Right lobe of liver (tissue), 6 donors: ENCODE results near the gene PCP4L1. TPM values are rescaled to one million over a fixed set of nuclear protein-coding genes. Genes with fewer than 3 reads are reported as not detected.

Source experiments
- ATAC-seq, 4 donors: fragments of 200-7000 bp; cut with Tn5 transposase; one replicate each; pipeline ENCODE4 v1.9.1; 2020; ENCODE audit warnings: mild to moderate bottlenecking in 4 of 4, moderate library complexity in 4 of 4
- DNase-seq, 3 donors: peaks; one replicate each; pipeline ENCODE4 v3.0.0-alpha.2; 2020
- H3K27ac ChIP-seq, 3 donors: fragments of 200-600 bp; one replicate each; pipeline ENCODE4 v1.8.0; 2022
- H3K27me3 ChIP-seq, 2 donors: fragments of 200-600 bp; one replicate each; pipeline ENCODE4 v1.8.0; 2022
- H3K36me3 ChIP-seq, 4 donors: fragments of 200-600 bp; sonication (generic) in 1 of 4; one replicate each; pipeline versions ENCODE4 v1.5.1 to v1.8.0; 2017 to 2022; ENCODE audit warnings: control low read depth in 1 of 4
- H3K4me1 ChIP-seq, 4 donors: fragments of 200-600 bp; sonication (generic) in 1 of 4; one replicate each; pipeline versions ENCODE4 v1.5.1 to v1.8.0; 2017 to 2022; ENCODE audit warnings: control low read depth in 1 of 4
- H3K4me3 ChIP-seq, 3 donors: fragments of 200-600 bp; one replicate each; pipeline ENCODE4 v1.8.0; 2022
- H3K9me3 ChIP-seq, 4 donors: fragments of 200-600 bp; sonication (generic) in 1 of 4; one replicate each; pipeline versions ENCODE4 v1.5.1 to v1.8.0; 2017 to 2022; ENCODE audit warnings: control low read depth in 1 of 4
- POLR2A ChIP-seq: fragments of 450-650 bp; IDR thresholded peaks from one replicate; pipeline ENCODE4 v1.6.1; 2017; ENCODE audit warnings: antibody characterized with exemption, mild to moderate bottlenecking
- WGBS: methylation state at CpG from one replicate; pipeline ENCODE4 v1.1.6; 2018; ENCODE audit warnings: low coverage, low lambda C conversion rate; ENCODE audit not compliant: insufficient coverage; ENCODE audit errors: missing lambda C conversion rate; 5-methylcytosine and 5-hydroxymethylcytosine counted together
- intact Hi-C, 2 donors: fragments of 100-400 bp; cut with DNase I; formaldehyde crosslinking; loops; one replicate each; pipeline versions ENCODE4 v1.11.2 to v1.14.1; 2022
- total RNA-seq, 6 experiments: library from RNA; depleted of rRNA in 2 of 6; stranded (reverse); fragments of >200 nt in 2 of 6; fragmentation: NEBNext Ultra II Directional in 3 of 6; extraction: Animal tissue kit (Norgen Biotek cat#: 25700) in 3 of 6; gene quantifications; one replicate each; pipeline versions ENCODE4 v1.1.0 to v1.2.4, GENCODE V29; 2016 to 2023
- TF ChIP-seq, protein P1 (sequence below), 4 donors: fragments of 200-600 bp in 3 of 4; fragments of 450-650 bp in 1 of 4; IDR thresholded peaks; one replicate each; pipeline versions ENCODE4 v1.5.1 to v1.8.0; 2016 to 2022; ENCODE audit warnings: antibody characterized with exemption in 4 of 4, mild to moderate bottlenecking in 2 of 4
- donor health status: DM: no; HTN: yes; CAD: no.
- donor health status: DM: no; HTN: no; CAD: no.
- donor health status: DM: no; HTN: no; CAD: no.
- donor health status: DM: no; HTN: yes; CAD: no.
- donor health status: DM: no; HTN: yes; CAD: no.

Gene PCP4L1
- total RNA-seq, 6 experiments from 2014 or later = 1.3 to 6.0 (median 2.9) TPM

GRCh38 chr1:161274874-161275273, 16.3 kb downstream of the PCP4L1 start:
- intact Hi-C loops = no loop called here
- no peak overlapping the region for H3K4me3 ChIP-seq
- no peak for TF ChIP-seq POLR2A
- TF ChIP-seq, protein P1, sequence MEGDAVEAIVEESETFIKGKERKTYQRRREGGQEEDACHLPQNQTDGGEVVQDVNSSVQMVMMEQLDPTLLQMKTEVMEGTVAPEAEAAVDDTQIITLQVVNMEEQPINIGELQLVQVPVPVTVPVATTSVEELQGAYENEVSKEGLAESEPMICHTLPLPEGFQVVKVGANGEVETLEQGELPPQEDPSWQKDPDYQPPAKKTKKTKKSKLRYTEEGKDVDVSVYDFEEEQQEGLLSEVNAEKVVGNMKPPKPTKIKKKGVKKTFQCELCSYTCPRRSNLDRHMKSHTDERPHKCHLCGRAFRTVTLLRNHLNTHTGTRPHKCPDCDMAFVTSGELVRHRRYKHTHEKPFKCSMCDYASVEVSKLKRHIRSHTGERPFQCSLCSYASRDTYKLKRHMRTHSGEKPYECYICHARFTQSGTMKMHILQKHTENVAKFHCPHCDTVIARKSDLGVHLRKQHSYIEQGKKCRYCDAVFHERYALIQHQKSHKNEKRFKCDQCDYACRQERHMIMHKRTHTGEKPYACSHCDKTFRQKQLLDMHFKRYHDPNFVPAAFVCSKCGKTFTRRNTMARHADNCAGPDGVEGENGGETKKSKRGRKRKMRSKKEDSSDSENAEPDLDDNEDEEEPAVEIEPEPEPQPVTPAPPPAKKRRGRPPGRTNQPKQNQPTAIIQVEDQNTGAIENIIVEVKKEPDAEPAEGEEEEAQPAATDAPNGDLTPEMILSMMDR (IDR thresholded peaks at IDR 0.05) = no peak
- DNase-seq = no peak
- ATAC-seq = no peak
- 93% methylated on average over 2 of the region's 3 CpGs for WGBS
- H3K36me3 ChIP-seq = no peaks in the 10 kb centered on the region
- H3K27ac ChIP-seq = no peak overlapping the region
- H3K27me3 ChIP-seq = no peaks in the 10 kb centered on the region
- H3K9me3 ChIP-seq = no peaks in the 10 kb centered on the region
- H3K4me1 ChIP-seq = no peaks in the 10 kb centered on the region

- no peak for DNase-seq
- no peak overlapping the region for H3K4me3 ChIP-seq
- H3K27ac ChIP-seq = no peak overlapping the region
- WGBS = 80% methylated on average over 1 of the region's 1 CpG
- H3K36me3 ChIP-seq = no peaks in the 10 kb centered on the region
- H3K9me3 ChIP-seq = no peaks in the 10 kb centered on the region
- H3K4me1 ChIP-seq = no peaks in the 10 kb centered on the region
- intact Hi-C loops = loop anchor here in 1 of 2 donors (10.0 kb wide), 1 partner anchor 48 kb away; the partner anchor contains the start of gene NR1I3
- no peak for TF ChIP-seq POLR2A
- TF ChIP-seq, protein P1 (IDR thresholded peaks at IDR 0.05) = no peak
- ATAC-seq = no peak
- no peaks in the 10 kb centered on the region for H3K27me3 ChIP-seq
These were observed 24.4 kb downstream of the PCP4L1 start for GRCh38 chr1:161282991-161283390.

GRCh38 chr1:161285113-161285512, 26.6 kb downstream of the PCP4L1 start:
- TF ChIP-seq POLR2A = no peak
- Histone ChIP-seq H3K27me3 (no peaks in the 10 kb centered on the region), H3K4me3 (no peak overlapping the region), H3K36me3 (no peaks in the 10 kb centered on the region), H3K27ac (no peak overlapping the region), H3K9me3 (no peaks in the 10 kb centered on the region), H3K4me1 (no peaks in the 10 kb centered on the region)
- intact Hi-C loops = loop anchor here in 1 of 2 donors (10.0 kb wide), 1 partner anchor 50 kb away; the partner anchor contains the start of gene NR1I3
- no peak for DNase-seq
- 89% methylated on average over 1 of the region's 2 CpGs for WGBS
- ATAC-seq = no peak

DNA sequence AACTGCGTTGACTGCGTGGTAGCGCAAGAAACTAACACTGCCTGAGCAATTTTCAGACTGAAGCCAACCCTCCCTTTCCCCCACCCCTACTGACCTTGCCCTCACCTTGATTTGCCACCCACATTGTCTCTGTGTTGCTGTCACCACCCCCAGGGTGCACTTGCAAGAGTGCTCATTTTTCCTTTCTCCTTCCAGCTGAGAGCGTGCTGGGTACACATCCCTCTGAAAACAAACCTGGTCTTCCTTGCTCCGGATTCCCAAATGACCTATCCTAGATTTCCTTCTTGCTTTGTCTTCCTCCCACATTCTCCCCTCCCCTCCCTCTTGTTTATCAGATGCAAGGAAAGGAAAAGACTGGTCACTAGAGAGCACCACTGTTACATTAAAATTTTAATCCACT, 27.0 kb downstream of the PCP4L1 start:
- no peak for DNase-seq
- Histone ChIP-seq H3K36me3 (no peaks in the 10 kb centered on the region), H3K4me3 (no peak overlapping the region), H3K27ac (no peak overlapping the region), H3K9me3 (no peaks in the 10 kb centered on the region), H3K27me3 (no peaks in the 10 kb centered on the region), H3K4me1 (no peaks in the 10 kb centered on the region)
- no peak for TF ChIP-seq POLR2A
- TF ChIP-seq, protein P1 (IDR thresholded peaks at IDR 0.05) = no peak
- WGBS = 70% methylated on average over 5 of the region's 5 CpGs
- intact Hi-C loops = loop anchor here in 1 of 2 donors (10.0 kb wide), 1 partner anchor 51 kb away; the partner anchor contains the start of gene NR1I3
- ATAC-seq = no peak

GRCh38 chr1:161287482-161288054, 29.0 kb downstream of the PCP4L1 start:
- Histone ChIP-seq H3K9me3 (no peaks in the 10 kb centered on the region), H3K27me3 (no peaks in the 10 kb centered on the region), H3K36me3 (no peaks in the 10 kb centered on the region), H3K4me1 (no peaks in the 10 kb centered on the region), H3K4me3 (no peak overlapping the region), H3K27ac (no peak overlapping the region)
- peak in 1 of 4 donors; percentile 73 for ATAC-seq
- no peak for DNase-seq
- TF ChIP-seq POLR2A = no peak
- TF ChIP-seq, protein P1 (IDR thresholded peaks at IDR 0.05) = no peak
- intact Hi-C loops = loop anchor here in 1 of 2 donors (10.0 kb wide), 1 partner anchor 53 kb away; the partner anchor contains the start of gene NR1I3
- 88% methylated on average over 3 of the region's 3 CpGs for WGBS
